Tibial artery (tissue), 4 donors: ENCODE data around the gene MRPL40.

Source experiments
- DNase-seq, 2 donors: peaks; one replicate each; pipeline ENCODE4 v3.0.0-alpha.2; 2019
- H3K27ac ChIP-seq, 2 donors: fragments of 200-600 bp; sonication (generic) in 1 of 2; 1 replicate in 1 of 2; 2 replicates in 1 of 2; pipeline ENCODE4 v1.5.1; 2018 to 2019; ENCODE audit warnings: mild to moderate bottlenecking in 1 of 2
- H3K27me3 ChIP-seq, 2 donors: fragments of 200-600 bp; sonication (generic) in 1 of 2; one replicate each; pipeline versions ENCODE4 v1.5.1 to v1.6.0; 2016 to 2019
- H3K36me3 ChIP-seq, 3 donors: fragments of 200-600 bp; sonication (generic) in 2 of 3; one replicate each; pipeline ENCODE4 v1.5.1; 2016 to 2019; ENCODE audit warnings: mild to moderate bottlenecking in 2 of 3
- H3K4me1 ChIP-seq, 4 donors: fragments of 200-600 bp; sonication (generic) in 2 of 4; 1 replicate in 3 of 4; 2 replicates in 1 of 4; pipeline ENCODE4 v1.5.1; 2016 to 2019
- H3K4me3 ChIP-seq, 2 donors: fragments of 200-600 bp; sonication (generic) in 1 of 2; 1 replicate in 1 of 2; 2 replicates in 1 of 2; pipeline ENCODE4 v1.5.1; 2018 to 2019; ENCODE audit warnings: mild to moderate bottlenecking in 2 of 2
- H3K9me3 ChIP-seq, 3 donors: fragments of 200-600 bp; sonication (generic) in 1 of 3; one replicate each; pipeline ENCODE4 v1.5.1; 2016 to 2019
- CTCF ChIP-seq, 2 experiments: fragments of 200-600 bp in 1 of 2; fragments of 450-650 bp in 1 of 2; IDR thresholded peaks; one replicate each; pipeline ENCODE4 v1.5.1; 2017 to 2019; ENCODE audit warnings: antibody characterized with exemption in 2 of 2, mild to moderate bottlenecking in 1 of 2, moderate library complexity in 1 of 2
- intact Hi-C: fragments of 100-400 bp; cut with DNase I; formaldehyde crosslinking; loops from one replicate; pipeline ENCODE4 v1.15.0; 2023; ENCODE audit warnings: low total_unique reads

Gene MRPL40

GRCh38 chr22:19387575-19387974 lies 44.8 kb upstream of the MRPL40 start:
- H3K36me3 ChIP-seq, result peaks cover 78 to 99% (median 98%) of the 10 kb centered on the region in 3 donors
- H3K27ac ChIP-seq, result no peak overlapping the region
- no peak for TF ChIP-seq CTCF (IDR thresholded peaks at IDR 0.05)
- H3K27me3 ChIP-seq, result no peaks in the 10 kb centered on the region
- no peak for DNase-seq
- H3K4me3 ChIP-seq, result no peak overlapping the region
- intact Hi-C loops, result no loop called here
- no peaks in the 10 kb centered on the region for H3K9me3 ChIP-seq
- H3K4me1 ChIP-seq, result no peaks in the 10 kb centered on the region

GRCh38 chr22:19393704-19394103 lies 38.6 kb upstream of the MRPL40 start:
- intact Hi-C loops, result no loop called here
- no peak for DNase-seq
- H3K36me3 ChIP-seq, result peaks cover 71 to 99% (median 97%) of the 10 kb centered on the region in 3 donors

GRCh38 chr22:19394274-19395050 lies 37.9 kb upstream of the MRPL40 start:
- peaks cover 64 to 99% (median 97%) of the 10 kb centered on the region in 3 donors for H3K36me3 ChIP-seq
- no peak for DNase-seq
- intact Hi-C loops, result no loop called here

More at GRCh38 chr22:19393704-19394103, 38.6 kb upstream of the MRPL40 start:
- no peak overlapping the region for H3K27ac ChIP-seq
- no peak for TF ChIP-seq CTCF (IDR thresholded peaks at IDR 0.05)
- no peaks in the 10 kb centered on the region for H3K4me1 ChIP-seq
- H3K27me3 ChIP-seq, result no peaks in the 10 kb centered on the region
- H3K9me3 ChIP-seq, result no peaks in the 10 kb centered on the region
- no peak overlapping the region for H3K4me3 ChIP-seq

GRCh38 chr22:19395276-19395675 lies 37.1 kb upstream of the MRPL40 start:
- H3K9me3 ChIP-seq, result no peaks in the 10 kb centered on the region
- no peak overlapping the region for H3K27ac ChIP-seq
- H3K4me3 ChIP-seq, result no peak overlapping the region
- peaks cover 58 to 99% (median 97%) of the 10 kb centered on the region in 3 donors for H3K36me3 ChIP-seq
- no peaks in the 10 kb centered on the region for H3K4me1 ChIP-seq
- DNase-seq, result no peak
- no peaks in the 10 kb centered on the region for H3K27me3 ChIP-seq
- TF ChIP-seq CTCF (IDR thresholded peaks at IDR 0.05), result no peak
- intact Hi-C loops, result no loop called here

More at GRCh38 chr22:19394274-19395050, 37.9 kb upstream of the MRPL40 start:
- Histone ChIP-seq H3K9me3 (no peaks in the 10 kb centered on the region), H3K27me3 (no peaks in the 10 kb centered on the region), H3K27ac (no peak overlapping the region), H3K4me3 (no peak overlapping the region), H3K4me1 (no peaks in the 10 kb centered on the region)
- no peak for TF ChIP-seq CTCF (IDR thresholded peaks at IDR 0.05)

- no peak for TF ChIP-seq CTCF (IDR thresholded peaks at IDR 0.05)
- Histone ChIP-seq H3K27ac (no peak overlapping the region), H3K4me3 (no peak overlapping the region), H3K27me3 (no peaks in the 10 kb centered on the region), H3K9me3 (no peaks in the 10 kb centered on the region), H3K36me3 (peaks cover 56 to 96% (median 91%) of the 10 kb centered on the region in 3 donors), H3K4me1 (no peaks in the 10 kb centered on the region)
- intact Hi-C loops, result no loop called here
- no peak for DNase-seq
These were observed 35.8 kb upstream of the MRPL40 start for GRCh38 chr22:19396561-19396933.
